Anterior cingulate cortex (tissue), 58 donors: ENCODE data around the gene PRRX1.
A peak's percentile ranks its signal among the peaks of the same experiment; 100 is the strongest.

Experiments
- DNase-seq, 58 donors: peaks; one replicate each; lab custom pipeline; 2025; lab: John Stamatoyannopoulos, UW

PRRX1 gene

GRCh38 chr1:170685166-170685565 is 21.2 kb downstream of the PRRX1 start:
- DNase-seq: peak in 1 of 58 donors; percentile 1

DNA sequence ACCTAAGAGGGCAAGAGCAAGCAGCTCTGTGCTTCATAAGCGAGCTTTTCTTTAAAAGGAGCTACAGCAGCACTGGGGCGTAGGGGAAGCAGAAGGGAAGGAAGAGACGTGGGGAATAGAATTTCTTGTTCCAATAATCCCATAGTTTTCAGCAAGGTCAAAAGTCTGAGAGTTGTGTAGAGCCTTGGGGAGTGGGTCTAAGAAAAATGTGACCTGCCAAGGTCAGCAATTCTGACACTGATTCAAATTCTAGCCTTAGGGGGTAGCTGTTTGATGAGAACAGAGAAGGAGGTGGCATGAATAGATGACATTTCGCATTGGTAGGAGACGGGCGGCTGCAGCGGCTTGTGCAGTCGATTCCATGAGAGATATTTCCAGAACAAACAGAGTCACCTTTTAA is 22.4 kb downstream of the PRRX1 start:
- DNase-seq: no peak

DNA sequence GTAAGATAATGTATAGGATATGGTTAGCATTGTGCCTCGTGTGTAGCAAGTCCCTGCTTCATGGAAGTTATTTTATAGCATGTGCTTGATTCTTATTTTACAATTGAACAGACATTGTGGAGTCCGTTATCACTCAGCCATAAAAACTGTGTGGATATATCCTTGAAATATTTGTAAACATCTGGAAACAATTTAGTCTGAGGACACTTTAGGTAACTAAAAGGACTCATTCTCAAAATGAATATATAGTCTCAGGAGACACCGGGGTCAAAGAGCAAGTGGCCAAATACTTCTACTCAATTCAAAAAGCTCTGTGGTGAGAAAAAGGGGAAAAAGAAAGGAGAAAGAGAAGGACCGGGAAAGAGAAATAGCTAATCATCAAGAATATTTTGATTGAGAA is 23.7 kb downstream of the PRRX1 start:
- no peak for DNase-seq

- no peak for DNase-seq
Observed at GRCh38 chr1:170691258-170691657, 27.3 kb downstream of the PRRX1 start.

- DNase-seq: no peak
Observed at GRCh38 chr1:170692866-170693575, 29.1 kb downstream of the PRRX1 start.

- DNase-seq: peak in 1 of 58 donors; percentile 6
Observed at GRCh38 chr1:170694172-170694926, 30.4 kb downstream of the PRRX1 start.

GRCh38 chr1:170695955-170696590 is 32.1 kb downstream of the PRRX1 start:
- DNase-seq: no peak

- no peak for DNase-seq
Observed at GRCh38 chr1:170696591-170697290, 32.8 kb downstream of the PRRX1 start.

DNA sequence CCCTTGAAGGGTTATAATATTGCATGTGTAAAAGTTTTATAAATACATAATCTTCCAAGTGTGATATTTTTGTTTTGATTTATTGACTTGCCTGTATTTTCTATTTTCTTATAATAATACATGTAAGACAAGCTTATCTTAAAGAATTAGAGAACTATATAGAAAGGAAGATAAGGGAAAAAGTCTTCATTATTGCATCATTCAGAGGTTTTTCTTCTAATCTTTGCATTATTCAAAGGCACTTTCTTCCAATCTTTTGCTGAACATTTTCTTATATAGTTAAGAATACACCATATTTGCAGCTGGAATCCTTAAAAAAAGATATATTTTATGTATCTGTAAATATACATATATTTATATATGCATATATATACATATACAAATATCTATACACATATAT is 33.4 kb downstream of the PRRX1 start:
- no peak for DNase-seq

- DNase-seq: peak in 36 of 58 donors; percentile 5 to 56 (median 24)
Observed at GRCh38 chr1:170698301-170699275, 34.7 kb downstream of the PRRX1 start.

DNA sequence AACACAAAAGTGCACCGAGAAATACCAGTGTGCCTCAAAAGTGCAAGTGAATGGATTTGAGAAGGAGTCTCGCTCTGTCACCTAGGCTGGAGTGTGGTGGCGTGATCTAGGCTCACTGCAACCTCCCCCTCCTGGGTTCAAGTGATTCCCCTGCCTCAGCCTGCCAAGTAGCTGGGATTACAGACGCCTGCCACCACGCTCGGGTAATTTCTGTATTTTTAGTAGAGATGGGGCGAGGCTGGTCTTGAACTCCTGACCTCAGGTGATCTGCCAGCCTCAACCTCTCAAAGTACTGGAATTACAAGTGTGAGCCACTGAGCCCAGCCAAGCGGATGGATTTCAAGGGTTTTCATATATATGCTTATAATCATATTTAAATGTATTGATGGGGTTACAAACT is 35.8 kb downstream of the PRRX1 start:
- peak in 1 of 58 donors; percentile 1 for DNase-seq

DNA sequence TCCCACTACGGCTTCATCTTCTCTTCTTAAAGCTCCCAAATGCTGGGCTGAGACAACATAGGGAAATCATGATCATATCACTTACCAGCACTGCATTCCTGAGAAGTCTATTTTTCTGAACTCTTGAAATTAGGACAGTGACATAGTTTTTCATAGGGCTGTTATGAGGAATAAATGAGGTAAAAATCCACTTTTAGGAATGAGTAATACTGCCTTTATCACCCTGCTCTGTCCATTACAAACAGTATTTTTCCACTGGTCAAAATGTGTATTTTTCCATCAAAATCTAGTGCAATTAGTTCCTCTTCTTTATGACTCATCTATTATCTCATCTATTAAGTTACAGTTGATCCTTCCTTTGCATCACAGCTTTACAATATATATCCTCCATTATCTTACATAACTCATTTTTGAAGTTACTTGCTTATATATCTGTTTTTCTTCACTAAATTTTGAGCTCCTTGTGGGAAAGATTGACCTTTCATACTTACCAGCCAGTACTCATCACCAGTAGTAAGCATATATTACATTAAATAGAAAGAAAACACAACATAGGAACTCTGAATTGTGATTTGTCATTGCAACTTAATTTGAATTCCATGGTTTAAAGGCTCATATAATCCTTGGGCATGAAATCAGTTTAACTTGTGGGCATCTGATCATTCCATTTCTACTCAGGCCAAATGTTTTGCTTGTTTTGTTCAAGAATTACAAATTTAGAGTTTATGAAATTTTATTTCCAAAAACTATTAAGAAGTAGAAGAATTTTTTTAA is 37.1 kb downstream of the PRRX1 start:
- DNase-seq: no peak

DNA sequence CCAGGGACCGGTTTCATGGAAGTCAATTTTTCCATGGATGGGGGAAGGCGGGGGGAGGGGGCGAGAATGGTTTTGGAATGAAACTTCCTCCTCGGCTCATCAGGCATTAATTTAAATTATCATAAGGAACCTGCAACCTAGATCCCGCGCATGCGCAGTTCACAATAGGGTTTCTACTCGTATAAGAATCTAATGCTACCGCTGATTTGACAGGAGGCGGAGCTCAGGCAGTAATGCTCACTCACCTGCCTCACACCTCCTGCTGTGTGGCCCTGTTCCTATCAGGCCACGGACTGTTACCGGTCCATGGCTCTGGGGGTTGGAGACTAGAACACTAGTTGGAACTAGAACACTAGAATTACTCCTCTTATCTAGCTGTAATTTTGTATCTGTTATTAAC is 38.0 kb downstream of the PRRX1 start:
- DNase-seq: no peak

DNA sequence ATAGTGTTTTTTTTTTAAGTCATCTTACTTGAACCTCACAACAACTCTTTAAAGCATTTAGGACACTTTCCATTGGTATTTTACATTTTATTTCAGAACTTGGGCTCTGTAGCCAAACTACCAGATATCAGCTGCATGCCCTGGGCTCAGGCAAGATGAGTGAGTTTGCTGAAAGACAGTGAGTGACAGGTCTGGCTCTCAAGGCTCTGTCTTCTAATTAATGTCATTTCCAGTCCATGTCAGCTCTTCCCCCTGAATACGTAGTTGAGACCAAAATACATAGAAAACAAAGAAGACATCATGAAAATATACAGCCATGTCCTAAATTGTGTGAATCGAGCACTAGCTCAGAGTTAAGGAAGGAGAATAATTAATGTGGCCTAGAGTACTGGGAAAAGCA is 39.7 kb downstream of the PRRX1 start:
- no peak for DNase-seq

DNA sequence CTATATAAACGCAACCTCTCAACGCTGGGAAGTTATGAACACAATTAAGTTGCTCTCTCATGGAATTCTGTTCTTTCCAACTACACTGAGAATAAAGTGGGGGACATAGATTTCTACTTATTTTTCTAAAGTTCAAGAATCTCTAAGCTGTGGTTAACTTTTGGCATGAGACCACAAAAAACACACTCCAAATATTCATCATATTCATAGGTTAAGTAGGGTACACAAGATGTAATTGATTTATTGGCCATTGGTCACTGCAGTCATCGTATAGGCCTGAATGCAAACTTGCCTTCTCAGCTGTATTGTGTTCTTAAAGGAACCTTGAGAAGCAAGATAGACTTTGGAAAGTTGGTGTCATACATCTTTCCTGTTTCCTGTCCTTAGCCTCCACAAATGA is 40.3 kb downstream of the PRRX1 start:
- no peak for DNase-seq

GRCh38 chr1:170705981-170706380 is 42.0 kb downstream of the PRRX1 start:
- DNase-seq: no peak

DNA sequence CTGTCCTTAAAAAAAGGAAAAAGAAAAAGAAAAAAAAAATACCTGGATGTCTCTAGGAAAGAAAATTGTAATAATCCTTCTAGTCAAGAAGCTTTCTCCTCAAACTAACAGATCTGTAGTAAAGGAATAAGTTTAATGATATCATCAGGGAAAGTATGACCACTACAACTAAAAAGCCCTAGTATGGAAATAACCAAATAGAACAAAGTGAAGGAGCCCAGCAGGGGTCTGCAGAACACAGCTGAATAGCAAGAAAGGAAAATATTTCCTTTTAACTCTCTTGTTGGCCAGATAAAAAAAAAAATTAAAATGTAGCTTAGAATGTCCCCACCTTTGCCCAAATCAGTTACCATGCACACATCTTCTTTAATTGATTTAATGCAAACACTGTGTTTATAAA is 43.2 kb downstream of the PRRX1 start:
- no peak for DNase-seq

- peak in 8 of 58 donors; percentile 1 to 29 (median 2) for DNase-seq
Observed at GRCh38 chr1:170707959-170708655, 44.2 kb downstream of the PRRX1 start.
